HG03159 (cell line): ENCODE results near the gene KCNA10.

ENCODE experiments used
- ATAC-seq: cut with Tn5 transposase; IDR thresholded peaks from one replicate; pipeline ENCODE4 v1.9.1; 2021; ENCODE audit warnings: mild to moderate bottlenecking, moderate library complexity; ENCODE audit not compliant: unreplicated experiment

The KCNA10 gene

DNA sequence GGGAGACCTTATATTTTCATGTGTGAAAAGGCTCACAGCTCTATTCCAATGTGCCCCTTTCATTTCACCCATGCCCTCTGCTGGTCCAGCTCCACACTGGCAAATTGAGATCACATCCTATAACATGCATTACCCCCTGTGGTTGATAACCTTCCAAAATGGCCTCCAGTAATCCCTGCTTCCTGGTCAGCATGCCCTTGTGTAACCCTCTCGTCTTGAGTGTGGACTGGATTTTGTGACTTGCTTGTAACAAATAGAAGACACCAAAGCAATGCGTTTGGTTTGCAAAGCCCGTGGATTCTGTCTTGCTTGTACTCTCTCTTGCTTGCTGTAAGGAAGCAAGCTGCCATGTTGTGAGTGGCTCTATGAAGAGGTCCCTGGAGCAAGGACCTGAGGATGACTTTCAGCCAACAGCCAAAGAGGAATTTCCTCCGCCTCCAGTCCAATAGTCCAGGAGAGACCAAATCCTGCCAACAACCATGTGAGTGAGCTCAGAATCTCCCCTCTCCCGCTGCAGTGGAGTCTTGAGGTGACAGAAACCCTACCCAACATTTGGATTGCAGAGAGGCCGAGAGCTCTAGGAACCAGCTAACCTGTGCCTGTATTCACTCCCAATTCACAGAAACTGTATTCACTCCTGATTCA lies 17.4 kb downstream of the KCNA10 start:
- no peak for ATAC-seq

DNA sequence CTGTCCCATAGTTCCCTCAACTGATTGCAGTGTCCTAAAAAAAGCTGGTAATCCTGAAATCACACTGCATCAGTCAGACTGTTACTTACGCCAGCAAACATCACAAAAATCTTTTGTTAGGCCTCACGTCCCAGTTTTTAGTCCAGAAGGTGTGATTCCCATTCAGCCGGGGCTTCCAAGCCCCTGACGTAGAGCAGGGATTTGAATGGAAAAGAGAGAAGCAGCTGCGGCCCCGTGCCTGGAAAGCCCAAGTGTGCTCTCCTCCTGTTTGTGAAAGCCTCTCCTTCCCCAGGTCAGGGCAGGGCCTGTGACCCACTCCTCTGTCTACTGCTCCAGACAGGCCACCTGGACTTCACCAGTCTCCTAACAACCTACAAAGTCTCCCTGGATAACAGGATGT lies 20.7 kb downstream of the KCNA10 start:
- no peak for ATAC-seq

DNA sequence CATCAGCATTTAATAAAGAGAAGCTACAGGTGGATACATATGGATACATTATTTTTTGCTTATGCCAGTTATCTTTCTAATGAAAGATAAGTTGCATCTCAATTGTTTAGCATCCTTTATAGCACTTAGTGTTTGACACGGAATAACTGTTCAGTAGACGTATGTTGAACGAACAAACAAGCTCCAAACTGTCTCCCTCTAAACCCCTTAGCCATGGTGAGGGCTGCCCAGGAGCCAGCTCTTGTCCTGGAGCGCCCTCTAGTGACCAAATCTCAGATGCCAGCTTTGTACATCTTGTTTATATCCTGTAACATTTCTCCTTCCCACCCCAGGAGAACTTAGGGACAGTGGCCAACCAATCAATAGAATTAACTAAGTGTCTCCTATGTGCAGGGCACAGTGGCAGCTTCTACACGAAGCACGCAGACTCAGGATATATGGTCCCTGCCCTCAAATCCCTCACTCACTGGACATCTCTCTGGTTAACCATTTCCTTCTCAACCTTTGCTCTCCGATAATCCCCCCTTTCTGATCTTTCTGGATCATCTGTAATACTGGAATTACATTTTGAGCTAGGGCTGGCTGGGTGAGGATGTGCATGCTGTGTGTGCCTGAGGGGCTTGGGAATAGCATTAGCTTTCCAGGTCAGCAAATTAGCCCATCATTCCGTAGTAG lies 22.9 kb downstream of the KCNA10 start:
- ATAC-seq: no peak

DNA sequence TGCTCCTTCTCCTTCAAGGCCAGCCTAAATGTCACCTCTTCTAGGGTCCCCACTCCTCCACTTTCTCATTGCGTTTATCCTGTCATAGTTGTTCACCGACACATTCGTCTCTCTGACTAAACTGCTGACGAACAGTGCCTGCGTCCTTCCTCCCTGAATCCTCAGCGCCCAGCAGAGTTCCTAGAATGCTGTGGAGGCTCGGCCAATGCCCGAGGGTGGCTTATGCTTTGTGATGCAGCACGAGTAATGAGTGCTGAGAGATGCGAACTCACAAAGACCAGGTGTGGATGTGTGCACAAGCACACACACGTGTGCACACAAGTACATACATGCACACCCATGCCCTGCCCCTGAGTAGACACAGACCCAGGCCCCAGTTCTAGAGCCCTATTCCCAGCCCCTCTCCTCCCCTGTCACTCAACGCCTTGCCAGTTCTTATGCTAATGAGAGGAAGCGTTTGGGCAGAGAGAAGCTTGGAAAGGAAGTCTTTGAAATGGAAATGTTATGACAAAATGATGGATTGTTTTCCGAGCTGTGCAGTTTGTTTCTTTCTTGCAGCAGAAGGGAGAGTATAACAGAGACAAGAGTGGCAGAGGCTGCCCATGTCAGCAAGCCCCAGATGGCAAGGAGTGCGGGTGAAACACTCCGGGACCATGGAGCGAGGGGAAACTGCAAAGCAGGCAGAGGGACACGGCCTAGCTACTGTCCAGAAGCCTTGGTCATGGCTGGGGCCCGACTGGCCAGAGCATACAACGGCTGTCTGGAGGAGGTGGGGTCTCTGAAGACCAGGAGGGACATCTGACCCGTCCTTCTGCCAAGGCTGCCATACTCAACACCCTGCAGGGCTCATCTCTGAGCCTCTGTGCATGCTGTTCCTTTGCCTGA lies 24.2 kb downstream of the KCNA10 start:
- no peak for ATAC-seq

DNA sequence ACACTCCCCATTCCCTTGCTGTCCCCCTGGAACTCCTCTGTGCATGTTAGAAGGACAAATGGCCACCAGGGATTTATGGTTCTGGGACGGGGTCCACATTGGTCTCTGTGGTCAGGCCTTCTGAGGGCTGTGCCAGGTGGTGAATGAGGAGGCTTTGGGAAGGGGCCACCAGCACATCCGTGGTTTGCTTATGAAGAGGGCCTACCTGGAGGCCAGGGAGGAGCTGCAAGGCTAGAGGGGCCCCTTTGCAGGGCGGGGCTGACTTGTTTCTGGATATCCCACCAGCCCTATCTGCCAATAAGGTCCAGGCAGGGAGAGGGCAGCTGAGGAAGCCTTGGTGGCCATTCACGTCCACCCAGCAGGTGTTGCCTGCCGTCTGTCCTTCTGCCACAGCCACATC lies 24.9 kb downstream of the KCNA10 start:
- no peak for ATAC-seq

DNA sequence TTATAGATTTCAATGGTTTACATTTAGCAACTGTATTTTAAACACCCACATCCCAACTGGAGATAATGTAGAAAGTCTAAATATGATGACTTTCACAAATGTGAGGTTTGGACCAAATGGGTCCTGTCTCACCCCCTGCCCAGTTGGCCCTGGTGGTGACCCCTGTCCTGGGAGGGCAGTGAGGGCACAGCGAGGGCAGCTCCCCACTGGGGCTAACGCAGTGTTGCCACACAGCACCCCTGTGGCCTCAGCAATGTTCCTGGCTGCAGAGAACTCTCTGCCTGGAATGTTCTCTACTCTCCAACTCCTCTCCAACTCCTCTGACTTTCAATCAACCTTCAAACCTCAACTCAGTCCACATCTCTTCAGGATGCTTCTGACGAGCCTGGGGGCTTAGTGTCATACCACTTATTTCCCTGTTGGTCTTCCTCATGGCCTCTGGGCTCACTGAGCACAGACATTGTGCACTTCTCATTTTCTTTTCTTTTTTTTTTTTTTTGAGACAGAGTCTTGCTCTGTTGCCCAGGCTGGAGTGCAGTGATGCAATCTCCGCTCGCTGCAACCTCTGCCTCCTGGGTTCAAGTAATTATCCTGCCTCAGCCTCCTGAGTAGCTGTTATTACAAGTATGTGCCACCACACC lies 25.8 kb downstream of the KCNA10 start:
- no peak for ATAC-seq

DNA sequence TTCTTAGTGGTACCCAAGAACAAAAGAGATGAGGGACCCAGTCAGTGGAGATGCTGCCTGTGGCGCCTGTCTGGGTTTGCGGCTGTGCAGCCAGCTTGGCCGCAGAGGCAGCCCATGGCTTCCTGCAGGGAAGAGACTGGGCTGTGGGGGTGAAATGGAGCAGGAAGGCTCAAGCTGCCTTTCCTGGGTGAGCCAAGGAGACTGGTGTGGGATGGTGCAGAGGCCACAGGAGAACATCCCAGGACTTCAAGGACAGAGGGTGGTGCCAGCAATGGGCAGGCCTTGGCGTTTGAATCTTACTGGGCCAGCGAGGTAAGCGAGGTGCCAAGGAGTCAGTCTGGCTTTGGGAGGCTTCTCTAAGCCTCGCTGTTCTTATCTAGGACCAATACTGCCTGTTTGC lies 26.4 kb downstream of the KCNA10 start:
- ATAC-seq: no peak

DNA sequence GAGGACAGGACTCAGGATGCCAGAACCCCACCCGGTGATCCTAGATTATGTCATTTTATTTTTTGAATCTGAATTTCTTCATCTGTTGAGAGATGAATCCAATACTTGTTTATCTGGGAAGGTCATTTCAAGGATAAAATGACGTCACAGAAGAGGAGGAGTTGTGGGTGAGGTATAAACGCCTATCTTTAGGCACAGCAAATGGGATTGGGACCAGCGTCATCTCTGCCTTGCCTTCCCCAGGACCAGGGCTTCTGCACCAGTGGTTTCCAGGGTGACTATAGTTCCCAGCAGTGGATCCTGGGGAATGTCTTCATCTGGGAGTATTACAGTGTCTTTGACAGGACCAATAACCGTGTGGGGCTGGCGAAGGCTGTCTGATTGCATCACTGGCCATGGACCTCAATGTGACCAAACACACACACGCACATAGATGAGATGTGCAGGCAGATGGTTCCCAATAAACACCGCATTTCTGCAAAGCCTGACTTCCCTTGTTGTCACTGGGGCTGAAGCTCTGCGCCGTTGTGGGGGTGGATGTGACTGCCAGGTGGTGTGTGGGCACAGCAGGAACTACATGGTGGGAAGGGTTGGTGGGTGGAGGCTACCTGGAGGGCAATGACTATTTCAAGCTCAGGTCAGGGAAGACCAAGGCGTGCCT lies 28.1 kb downstream of the KCNA10 start:
- ATAC-seq: no peak

DNA sequence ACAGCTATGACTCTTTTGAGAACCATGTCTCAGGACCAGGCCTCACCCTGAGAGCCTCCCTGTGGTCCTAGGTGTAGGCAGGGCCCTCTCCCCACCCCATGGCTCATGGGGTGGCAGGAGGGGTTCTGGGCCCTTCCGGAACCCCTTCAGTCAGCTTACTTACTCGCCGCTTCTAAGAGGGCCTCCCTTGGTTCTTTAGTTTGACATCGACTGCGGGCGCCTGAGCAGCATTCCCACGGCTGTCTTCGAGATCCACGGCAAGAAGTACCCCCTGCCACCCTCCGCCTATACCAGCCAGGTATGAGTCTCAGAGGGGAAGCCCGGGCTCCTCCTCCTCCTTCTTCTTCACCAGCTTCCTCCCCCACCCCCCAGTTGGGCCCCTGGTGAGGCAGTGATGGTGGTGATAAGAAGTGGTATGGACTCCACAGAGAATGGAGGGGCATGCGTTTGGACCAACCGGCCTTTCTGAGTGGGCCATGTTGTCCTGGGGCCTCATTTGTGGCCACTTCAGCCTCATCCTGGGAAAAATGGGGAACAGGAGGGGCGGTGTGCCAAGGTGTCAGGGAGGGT lies 28.9 kb downstream of the KCNA10 start:
- ATAC-seq: no peak

DNA sequence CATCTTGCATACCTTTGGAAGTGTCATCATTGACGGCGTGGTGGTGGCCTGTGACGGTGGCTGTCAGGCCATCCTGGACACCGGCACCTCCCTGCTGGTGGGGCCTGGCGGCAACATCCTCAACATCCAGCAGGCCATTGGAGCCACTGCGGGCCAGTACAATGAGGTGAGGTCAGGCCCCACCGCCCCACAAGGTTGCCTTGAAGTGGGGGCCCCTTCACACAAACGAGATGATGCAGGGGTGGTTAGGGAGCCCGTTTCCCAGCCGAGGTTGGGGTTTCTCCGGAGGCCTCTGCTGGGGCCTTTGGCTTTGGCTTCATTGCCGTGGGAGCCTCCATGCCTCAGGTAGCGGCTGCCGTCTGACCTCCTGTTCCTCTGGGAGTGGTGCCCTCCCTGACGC lies 29.6 kb downstream of the KCNA10 start:
- no peak for ATAC-seq

DNA sequence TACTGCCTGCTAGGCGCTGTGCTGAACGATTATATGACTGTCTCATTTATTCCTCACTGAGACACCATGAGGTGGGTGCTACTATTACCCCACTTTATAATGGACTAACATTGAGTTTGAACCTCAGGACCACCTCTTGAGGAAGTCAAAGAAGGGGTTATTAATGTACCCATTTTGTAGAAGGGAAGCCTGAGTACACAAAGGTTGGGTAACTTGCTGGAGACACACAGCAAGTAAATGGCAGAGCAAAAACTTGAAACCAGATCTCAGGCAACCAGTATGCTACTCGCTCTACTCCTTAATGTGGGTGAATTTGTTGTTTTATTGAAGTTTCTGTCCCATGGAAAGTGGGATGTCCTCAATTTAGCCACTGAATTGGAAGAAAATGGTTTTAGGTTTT lies 30.1 kb downstream of the KCNA10 start:
- ATAC-seq: no peak

DNA sequence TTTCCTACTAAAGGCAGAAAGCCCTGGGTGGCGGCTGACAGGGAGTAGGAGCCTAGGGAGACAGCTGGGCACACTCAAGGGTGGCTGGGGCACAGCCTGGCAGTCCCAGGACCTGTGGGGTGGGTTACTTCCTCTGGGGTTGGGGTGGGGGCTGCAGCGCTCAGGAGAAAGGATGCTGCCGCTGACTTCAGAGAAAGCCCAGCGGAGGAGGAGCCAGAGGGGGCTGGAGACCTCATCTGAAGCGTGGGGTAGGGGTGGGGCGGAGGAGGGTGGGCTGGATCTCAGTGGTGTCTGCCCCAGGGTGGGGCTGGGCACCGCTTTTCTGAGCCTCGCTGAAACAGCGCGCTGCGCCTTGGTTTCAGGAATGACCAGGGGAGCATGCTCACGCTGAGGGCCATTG lies 30.8 kb downstream of the KCNA10 start:
- no peak for ATAC-seq

DNA sequence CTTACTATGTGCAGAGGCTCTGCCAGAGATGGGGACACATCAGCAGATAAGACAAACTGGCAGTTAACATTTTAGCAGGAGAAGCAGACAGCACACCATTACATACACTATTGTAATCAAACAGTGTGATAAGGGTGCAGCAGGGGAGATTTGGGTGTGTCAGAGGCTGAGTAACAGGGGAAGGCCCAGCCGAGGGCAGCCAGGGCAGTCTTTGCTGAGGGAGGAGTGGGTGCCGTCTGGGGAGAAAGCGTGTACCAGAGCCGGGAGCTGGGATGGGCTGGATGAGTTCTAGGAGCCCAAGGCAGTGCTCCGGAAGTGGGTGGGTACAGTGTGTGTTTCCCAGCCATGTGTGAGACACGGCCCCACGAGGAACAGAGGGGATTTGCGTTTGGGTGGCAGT lies 31.2 kb downstream of the KCNA10 start:
- no peak for ATAC-seq

DNA sequence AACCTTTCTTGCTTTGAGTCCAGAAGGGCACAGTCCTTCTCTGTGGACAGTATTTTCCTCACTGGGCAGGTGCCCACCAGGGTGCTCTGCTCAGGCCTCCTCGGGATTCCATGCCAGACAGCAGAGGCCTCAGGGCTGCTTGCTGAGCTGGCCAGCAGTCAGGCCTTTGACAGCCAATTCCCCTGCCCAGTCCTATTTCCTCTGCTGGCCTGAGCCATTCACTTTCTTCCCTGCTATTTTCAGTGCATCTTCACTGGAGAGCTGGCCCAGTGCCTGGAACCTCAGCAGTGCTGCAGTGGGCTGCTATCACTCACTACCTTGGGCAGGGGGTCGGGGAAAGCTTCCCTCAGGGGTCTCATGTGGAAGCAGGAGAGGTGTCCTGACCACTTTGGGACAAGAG lies 33.2 kb downstream of the KCNA10 start:
- ATAC-seq: no peak

DNA sequence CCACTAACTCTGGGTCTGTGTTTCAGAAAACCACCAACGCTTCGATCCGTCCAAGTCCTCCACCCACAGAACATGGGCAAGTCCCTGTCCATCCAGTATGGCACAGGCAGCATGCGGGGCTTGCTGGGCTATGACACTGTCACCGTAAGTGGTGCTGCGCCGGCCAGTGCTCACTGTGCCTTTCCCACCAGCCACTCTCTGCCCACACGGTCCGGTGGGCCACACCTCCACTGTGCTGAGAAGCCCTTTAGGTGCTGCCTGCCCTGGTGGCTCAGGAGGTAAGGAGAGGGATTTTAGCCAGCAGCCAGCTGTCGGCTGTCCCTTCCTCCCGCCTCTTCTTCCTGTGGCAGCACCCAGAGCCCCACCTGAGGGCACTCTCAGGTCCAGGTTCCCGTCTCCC lies 34.2 kb downstream of the KCNA10 start:
- no peak for ATAC-seq

DNA sequence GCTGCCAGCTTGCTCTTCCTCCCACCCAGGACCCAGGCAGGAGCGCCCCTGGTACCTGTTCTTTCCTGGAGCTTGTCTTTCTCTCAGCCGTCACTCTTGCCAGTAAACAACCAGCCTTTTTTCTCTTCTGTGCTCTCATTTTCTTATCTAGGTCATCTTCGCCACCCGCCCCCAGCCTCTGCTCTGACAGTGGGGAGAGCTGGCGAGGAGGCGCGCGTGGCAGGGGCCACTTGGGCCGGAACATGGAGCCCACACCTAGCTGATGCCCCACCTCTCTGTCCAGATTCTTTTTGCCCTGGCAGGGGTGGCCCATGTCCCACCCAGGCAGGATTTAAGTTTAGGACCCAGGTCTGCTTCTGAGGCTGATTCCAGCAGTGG lies 35.7 kb downstream of the KCNA10 start:
- no peak for ATAC-seq

DNA sequence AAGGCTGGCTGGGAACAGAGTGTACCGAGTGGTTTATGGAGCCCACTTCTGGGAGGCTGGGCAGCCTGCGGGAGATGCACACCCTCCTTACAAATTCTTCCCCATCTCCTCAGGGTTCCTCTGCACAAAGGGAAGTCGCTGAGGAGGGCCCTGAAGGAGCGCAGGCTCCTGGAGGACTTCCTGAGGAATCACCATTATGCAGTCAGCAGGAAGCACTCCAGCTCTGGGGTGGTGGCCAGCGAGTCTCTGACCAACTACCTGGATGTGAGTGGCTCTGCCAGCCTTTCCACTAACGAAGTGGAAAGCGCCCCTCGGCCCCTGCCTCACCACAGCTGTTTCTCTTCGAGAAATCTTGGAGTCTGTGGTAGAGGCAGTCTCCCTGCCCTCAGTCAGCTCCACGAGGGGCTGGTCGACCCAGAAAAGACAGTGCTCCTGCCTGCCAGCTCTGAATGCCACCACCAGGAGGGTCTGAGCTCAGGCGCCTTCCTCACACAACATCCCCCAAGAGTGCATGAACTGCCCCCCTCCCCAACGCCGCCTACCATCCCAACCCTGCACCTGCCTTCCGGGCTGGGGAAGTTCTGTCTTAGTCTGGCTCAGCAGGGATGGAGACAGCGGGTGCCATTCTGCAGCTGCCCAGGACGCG lies 36.2 kb downstream of the KCNA10 start:
- no peak for ATAC-seq

DNA sequence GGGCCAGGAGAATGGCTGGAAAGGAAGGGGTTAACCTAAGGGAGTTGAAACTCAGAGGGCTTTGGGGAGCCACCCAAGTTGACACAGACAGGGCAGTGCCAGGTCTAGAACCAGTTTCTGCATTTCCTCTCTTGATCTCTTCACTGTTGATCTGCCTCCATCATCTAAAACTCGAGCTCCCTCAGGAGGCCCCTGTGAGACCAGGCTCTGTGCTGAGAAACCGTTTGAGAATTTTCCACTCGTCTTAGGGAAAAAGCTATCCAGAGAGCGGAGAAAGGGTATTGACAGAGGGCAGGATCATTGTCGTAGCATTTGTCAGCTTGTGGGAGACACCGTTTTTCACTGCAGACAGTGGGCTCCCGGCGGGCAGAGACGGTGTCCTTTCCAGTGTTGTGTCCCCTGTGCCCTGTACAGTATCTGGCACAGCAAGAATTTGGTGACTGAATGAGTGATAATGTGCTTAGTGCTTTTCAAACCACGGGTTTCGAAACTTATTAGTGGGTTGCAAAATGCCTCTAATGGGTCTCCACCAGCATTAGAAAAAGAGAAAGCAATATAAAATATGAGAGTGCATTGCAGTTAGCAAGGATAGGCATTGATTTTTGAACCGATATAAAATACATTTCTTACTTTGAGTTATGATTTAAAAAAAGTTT lies 36.9 kb downstream of the KCNA10 start:
- ATAC-seq: no peak

DNA sequence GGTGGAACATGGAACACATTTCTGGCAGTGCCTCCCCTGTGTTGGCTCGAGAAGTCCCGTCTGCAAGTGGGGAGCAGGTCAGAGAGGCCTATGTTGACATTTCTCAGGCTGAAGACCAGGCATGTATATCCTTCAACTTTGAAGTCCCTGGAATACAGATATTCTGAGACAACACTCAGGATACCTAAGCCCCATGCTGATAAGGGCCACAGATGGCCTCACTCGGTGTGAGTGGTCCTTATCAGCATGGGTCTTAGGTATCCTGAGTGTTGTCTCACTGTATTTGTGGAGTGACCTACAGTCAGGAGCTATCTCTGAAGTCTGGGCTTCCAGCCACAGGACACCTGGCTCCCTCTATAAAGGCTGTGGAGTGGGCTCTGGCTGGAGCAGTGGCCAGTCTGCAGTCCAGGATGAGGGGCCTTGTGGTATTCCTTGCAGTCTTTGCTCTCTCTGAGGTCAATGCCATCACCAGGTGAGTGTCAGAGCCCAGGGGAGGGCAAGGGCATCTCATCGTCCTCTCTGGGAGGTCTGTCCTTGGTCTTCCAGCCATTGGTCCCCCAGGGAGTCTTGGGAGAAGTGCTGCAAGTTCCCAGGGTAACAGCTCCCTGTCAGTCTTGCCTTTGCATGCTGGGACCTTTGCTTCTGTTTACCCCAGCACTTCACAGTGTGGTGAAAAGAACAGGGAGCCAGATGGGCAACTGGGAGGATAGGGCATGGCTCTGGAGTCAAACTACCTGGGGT lies 38.4 kb downstream of the KCNA10 start:
- ATAC-seq: no peak
